Sigmoid colon (tissue), 4 donors: Measurements from ENCODE around the gene PCAT7.

Experiments used
- EP300 ChIP-seq, 4 donors: sonication (generic); formaldehyde crosslinking; IDR thresholded peaks; one replicate each; pipeline ENCODE4 v1.6.1; 2017; ENCODE audit warnings: antibody characterized with exemption in 4 of 4
- POLR2A ChIP-seq, 2 donors: fragments of 450-650 bp; IDR thresholded peaks; one replicate each; pipeline ENCODE4 v1.6.1; 2016; ENCODE audit warnings: antibody characterized with exemption in 2 of 2, mild to moderate bottlenecking in 2 of 2, moderate library complexity in 2 of 2
- TF ChIP-seq, protein P1 (sequence below), 4 experiments: fragments of 450-650 bp in 3 of 4; fragments of 200-600 bp in 1 of 4; IDR thresholded peaks; one replicate each; pipeline ENCODE4 v1.5.1; 2016 to 2019; ENCODE audit warnings: antibody characterized with exemption in 4 of 4, mild to moderate bottlenecking in 3 of 4, moderate library complexity in 2 of 4

GRCh38 chr9:94586814-94587213 lies 31.9 kb downstream of the PCAT7 start:
- TF ChIP-seq, protein P1, sequence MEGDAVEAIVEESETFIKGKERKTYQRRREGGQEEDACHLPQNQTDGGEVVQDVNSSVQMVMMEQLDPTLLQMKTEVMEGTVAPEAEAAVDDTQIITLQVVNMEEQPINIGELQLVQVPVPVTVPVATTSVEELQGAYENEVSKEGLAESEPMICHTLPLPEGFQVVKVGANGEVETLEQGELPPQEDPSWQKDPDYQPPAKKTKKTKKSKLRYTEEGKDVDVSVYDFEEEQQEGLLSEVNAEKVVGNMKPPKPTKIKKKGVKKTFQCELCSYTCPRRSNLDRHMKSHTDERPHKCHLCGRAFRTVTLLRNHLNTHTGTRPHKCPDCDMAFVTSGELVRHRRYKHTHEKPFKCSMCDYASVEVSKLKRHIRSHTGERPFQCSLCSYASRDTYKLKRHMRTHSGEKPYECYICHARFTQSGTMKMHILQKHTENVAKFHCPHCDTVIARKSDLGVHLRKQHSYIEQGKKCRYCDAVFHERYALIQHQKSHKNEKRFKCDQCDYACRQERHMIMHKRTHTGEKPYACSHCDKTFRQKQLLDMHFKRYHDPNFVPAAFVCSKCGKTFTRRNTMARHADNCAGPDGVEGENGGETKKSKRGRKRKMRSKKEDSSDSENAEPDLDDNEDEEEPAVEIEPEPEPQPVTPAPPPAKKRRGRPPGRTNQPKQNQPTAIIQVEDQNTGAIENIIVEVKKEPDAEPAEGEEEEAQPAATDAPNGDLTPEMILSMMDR (IDR thresholded peaks at IDR 0.05): no peak
- TF ChIP-seq POLR2A (IDR thresholded peaks at IDR 0.05): no peak
- TF ChIP-seq EP300 (IDR thresholded peaks at IDR 0.05): no peak
